Measurements from ENCODE around the gene ZNF695. TPM values are rescaled to one million over a fixed set of nuclear protein-coding genes. Genes with fewer than 3 reads are reported as not detected.

Gene ZNF695
- total and polyA plus RNA-seq, 2 of the 13 experiments (the other 11 are each of a cell fraction or from before 2014, with no cell fraction given): 2.9 to 11.6 TPM

DNA sequence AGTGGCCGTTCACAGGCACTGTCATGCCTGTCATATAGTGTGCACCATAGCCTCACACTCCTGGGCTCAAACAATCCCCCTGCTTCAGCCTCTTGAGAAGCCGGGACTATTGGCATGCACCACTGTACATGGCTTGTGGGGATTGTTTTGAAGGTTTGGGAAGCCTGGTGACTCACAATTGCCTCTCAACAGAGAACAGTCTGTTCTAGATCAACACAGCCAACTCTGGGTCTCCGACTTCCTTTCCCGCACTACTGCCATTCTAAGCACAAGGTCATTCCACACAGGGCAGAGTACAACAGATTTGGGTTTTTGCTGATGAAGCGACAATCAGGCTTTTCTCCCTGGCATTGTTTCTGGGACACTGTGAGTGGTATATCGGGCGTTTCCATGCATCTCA is 60.6 kb downstream of the ZNF695 start (continued):
- TF ChIP-seq HNRNPLL (IDR thresholded peaks at IDR 0.05; ENCODE audit: low read depth, low read length, poor library complexity, severe bottlenecking) (no peak), ATRX (CRISPR knock-in tag; IDR thresholded peaks at IDR 0.05; ENCODE audit: borderline replicate concordance) (no peak), ETV5 (CRISPR knock-in tag; IDR thresholded peaks at IDR 0.05; ENCODE audit: borderline replicate concordance) (peak; percentile 64; the same call in 1 of the 2 replicates), NPAS2 (CRISPR knock-in tag; IDR thresholded peaks at IDR 0.05; ENCODE audit: borderline replicate concordance) (no peak), FOXA3 (CRISPR knock-in tag; IDR thresholded peaks at IDR 0.05) (peak; percentile 58), SAP130 (CRISPR knock-in tag; IDR thresholded peaks at IDR 0.05; ENCODE audit: low read depth) (peak; percentile 79), ZNF136 (CRISPR knock-in tag; IDR thresholded peaks at IDR 0.05; ENCODE audit: low read depth) (no peak), AGO1 (IDR thresholded peaks at IDR 0.05; ENCODE audit: low read depth, low read length, poor library complexity, severe bottlenecking) (no peak), KLF12 (CRISPR knock-in tag; IDR thresholded peaks at IDR 0.05; ENCODE audit: borderline replicate concordance) (no peak), EHMT2 (IDR thresholded peaks at IDR 0.05; ENCODE audit: borderline replicate concordance, low read depth, low read length) (no peak), ESRRA (CRISPR knock-in tag; IDR thresholded peaks at IDR 0.05; ENCODE audit: low read depth) (peak; percentile 72; the same call in 1 of the 2 replicates), SOX6 (IDR thresholded peaks at IDR 0.05) (no peak), SOX6 (CRISPR knock-in tag; IDR thresholded peaks at IDR 0.05) (peak; percentile 30; the same call in 1 of the 2 replicates), ZNF264 (CRISPR knock-in tag; IDR thresholded peaks at IDR 0.05) (no peak), ZNF333 (CRISPR knock-in tag; IDR thresholded peaks at IDR 0.05; ENCODE audit: borderline replicate concordance) (no peak), NCOA2 (CRISPR knock-in tag; IDR thresholded peaks at IDR 0.05) (0 out of 2 replicates have a peak, but pooled peaks have one; percentile 38)
- TF ChIP-seq, protein P1, sequence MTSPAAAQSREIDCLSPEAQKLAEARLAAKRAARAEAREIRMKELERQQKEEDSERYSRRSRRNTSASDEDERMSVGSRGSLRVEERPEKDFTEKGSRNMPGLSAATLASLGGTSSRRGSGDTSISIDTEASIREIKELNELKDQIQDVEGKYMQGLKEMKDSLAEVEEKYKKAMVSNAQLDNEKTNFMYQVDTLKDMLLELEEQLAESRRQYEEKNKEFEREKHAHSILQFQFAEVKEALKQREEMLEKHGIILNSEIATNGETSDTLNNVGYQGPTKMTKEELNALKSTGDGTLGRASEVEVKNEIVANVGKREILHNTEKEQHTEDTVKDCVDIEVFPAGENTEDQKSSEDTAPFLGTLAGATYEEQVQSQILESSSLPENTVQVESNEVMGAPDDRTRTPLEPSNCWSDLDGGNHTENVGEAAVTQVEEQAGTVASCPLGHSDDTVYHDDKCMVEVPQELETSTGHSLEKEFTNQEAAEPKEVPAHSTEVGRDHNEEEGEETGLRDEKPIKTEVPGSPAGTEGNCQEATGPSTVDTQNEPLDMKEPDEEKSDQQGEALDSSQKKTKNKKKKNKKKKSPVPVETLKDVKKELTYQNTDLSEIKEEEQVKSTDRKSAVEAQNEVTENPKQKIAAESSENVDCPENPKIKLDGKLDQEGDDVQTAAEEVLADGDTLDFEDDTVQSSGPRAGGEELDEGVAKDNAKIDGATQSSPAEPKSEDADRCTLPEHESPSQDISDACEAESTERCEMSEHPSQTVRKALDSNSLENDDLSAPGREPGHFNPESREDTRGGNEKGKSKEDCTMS (CRISPR knock-in tag; conservative IDR thresholded peaks at IDR 0.05): no peak
- TF ChIP-seq, protein P2, sequence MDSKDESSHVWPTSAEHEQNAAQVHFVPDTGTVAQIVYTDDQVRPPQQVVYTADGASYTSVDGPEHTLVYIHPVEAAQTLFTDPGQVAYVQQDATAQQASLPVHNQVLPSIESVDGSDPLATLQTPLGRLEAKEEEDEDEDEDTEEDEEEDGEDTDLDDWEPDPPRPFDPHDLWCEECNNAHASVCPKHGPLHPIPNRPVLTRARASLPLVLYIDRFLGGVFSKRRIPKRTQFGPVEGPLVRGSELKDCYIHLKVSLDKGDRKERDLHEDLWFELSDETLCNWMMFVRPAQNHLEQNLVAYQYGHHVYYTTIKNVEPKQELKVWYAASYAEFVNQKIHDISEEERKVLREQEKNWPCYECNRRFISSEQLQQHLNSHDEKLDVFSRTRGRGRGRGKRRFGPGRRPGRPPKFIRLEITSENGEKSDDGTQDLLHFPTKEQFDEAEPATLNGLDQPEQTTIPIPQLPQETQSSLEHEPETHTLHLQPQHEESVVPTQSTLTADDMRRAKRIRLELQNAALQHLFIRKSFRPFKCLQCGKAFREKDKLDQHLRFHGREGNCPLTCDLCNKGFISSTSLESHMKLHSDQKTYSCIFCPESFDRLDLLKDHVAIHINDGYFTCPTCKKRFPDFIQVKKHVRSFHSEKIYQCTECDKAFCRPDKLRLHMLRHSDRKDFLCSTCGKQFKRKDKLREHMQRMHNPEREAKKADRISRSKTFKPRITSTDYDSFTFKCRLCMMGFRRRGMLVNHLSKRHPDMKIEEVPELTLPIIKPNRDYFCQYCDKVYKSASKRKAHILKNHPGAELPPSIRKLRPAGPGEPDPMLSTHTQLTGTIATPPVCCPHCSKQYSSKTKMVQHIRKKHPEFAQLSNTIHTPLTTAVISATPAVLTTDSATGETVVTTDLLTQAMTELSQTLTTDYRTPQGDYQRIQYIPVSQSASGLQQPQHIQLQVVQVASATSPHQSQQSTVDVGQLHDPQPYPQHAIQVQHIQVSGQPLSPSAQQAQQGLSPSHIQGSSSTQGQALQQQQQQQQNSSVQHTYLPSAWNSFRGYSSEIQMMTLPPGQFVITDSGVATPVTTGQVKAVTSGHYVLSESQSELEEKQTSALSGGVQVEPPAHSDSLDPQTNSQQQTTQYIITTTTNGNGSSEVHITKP (CRISPR knock-in tag; IDR thresholded peaks at IDR 0.05; ENCODE audit: low read depth): peak; percentile 97
- TF ChIP-seq, protein P3, sequence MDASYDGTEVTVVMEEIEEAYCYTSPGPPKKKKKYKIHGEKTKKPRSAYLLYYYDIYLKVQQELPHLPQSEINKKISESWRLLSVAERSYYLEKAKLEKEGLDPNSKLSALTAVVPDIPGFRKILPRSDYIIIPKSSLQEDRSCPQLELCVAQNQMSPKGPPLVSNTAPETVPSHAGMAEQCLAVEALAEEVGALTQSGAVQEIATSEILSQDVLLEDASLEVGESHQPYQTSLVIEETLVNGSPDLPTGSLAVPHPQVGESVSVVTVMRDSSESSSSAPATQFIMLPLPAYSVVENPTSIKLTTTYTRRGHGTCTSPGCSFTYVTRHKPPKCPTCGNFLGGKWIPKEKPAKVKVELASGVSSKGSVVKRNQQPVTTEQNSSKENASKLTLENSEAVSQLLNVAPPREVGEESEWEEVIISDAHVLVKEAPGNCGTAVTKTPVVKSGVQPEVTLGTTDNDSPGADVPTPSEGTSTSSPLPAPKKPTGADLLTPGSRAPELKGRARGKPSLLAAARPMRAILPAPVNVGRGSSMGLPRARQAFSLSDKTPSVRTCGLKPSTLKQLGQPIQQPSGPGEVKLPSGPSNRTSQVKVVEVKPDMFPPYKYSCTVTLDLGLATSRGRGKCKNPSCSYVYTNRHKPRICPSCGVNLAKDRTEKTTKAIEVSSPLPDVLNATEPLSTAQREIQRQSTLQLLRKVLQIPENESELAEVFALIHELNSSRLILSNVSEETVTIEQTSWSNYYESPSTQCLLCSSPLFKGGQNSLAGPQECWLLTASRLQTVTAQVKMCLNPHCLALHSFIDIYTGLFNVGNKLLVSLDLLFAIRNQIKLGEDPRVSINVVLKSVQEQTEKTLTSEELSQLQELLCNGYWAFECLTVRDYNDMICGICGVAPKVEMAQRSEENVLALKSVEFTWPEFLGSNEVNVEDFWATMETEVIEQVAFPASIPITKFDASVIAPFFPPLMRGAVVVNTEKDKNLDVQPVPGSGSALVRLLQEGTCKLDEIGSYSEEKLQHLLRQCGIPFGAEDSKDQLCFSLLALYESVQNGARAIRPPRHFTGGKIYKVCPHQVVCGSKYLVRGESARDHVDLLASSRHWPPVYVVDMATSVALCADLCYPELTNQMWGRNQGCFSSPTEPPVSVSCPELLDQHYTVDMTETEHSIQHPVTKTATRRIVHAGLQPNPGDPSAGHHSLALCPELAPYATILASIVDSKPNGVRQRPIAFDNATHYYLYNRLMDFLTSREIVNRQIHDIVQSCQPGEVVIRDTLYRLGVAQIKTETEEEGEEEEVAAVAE (CRISPR knock-in tag; IDR thresholded peaks at IDR 0.05; ENCODE audit: borderline replicate concordance): peak; percentile 53; the same call in 1 of the 2 replicates

Data from HepG2 (cell line).